PC-3 (cell line): Measurements from ENCODE around the gene AGAP1.

Source experiments
- EZH2 ChIP-seq: fragments of 300-600 bp; sonication (generic); IDR thresholded peaks from one replicate; pipeline ENCODE4 v1.6.1; 2017; ENCODE audit warnings: antibody characterized with exemption, mild to moderate bottlenecking, low read length; ENCODE audit not compliant: unreplicated experiment
- EZH2phosphoT487 ChIP-seq: fragments of 300-600 bp; sonication (generic); IDR thresholded peaks from 2 replicates; pipeline ENCODE4 v1.6.1; 2018; ENCODE audit warnings: mild to moderate bottlenecking, antibody characterized with exemption, low read length, borderline replicate concordance
- TF ChIP-seq, protein P1 (sequence below): fragments of 300-600 bp; sonication (generic); conservative IDR thresholded peaks from 2 replicates; pipeline ENCODE4 v1.5.1; 2017; ENCODE audit warnings: antibody characterized with exemption, low read depth, mild to moderate bottlenecking, low read length

DNA sequence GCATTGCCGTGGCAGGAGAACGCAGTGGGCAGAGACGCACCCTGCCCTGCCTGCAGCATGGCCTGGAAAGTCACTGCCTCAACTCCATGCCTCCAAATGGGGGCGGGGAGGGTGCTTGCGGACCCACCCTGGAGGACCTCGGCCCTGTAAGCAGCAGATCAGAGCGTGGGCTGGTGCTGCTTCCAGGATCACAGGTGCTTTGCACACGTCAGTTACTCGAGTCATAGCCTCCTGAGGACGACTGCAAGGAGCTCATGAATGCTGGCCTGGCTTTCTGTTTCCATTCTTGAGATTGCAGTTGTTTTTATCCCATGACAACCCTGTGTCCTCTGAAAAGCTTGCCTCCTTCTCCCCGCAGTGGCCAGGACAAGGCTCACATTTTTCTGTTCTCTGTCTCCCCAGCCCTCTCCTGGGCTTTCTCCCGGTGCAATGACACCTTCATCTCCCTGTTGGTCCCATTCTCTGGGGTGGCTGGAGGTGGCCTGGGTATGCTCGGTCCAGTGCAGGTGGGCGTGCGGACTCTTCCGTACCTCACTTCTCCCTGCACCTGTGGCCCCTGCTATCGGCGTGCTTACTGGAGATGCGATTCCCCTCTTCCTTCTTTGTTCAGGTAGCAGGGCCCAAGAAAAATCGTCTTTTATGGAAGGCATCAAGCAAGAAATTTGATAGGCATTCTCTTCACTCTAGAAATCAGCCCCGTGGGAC lies 466.3 kb downstream of the AGAP1 start:
- TF ChIP-seq, protein P1, sequence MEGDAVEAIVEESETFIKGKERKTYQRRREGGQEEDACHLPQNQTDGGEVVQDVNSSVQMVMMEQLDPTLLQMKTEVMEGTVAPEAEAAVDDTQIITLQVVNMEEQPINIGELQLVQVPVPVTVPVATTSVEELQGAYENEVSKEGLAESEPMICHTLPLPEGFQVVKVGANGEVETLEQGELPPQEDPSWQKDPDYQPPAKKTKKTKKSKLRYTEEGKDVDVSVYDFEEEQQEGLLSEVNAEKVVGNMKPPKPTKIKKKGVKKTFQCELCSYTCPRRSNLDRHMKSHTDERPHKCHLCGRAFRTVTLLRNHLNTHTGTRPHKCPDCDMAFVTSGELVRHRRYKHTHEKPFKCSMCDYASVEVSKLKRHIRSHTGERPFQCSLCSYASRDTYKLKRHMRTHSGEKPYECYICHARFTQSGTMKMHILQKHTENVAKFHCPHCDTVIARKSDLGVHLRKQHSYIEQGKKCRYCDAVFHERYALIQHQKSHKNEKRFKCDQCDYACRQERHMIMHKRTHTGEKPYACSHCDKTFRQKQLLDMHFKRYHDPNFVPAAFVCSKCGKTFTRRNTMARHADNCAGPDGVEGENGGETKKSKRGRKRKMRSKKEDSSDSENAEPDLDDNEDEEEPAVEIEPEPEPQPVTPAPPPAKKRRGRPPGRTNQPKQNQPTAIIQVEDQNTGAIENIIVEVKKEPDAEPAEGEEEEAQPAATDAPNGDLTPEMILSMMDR: no peak
- no peak for TF ChIP-seq EZH2
- TF ChIP-seq EZH2phosphoT487: no peak
